ENCODE data around the gene EML5. TPM values are rescaled to one million over a fixed set of nuclear protein-coding genes. Genes with fewer than 3 reads are reported as not detected.

EML5 gene
- total RNA-seq, result 0.09 and 0.30 TPM in 2 replicates

GRCh38 chr14:88792473-88793258, at the start of gene EML5:
Gene EML5 (minus strand): TSS chr14:88792953. CDS start chr14:88792503, 450 bp downstream.

GRCh38 chr14:88824314-88825077, 31.7 kb upstream of the EML5 start, which contains the start of gene TTC8:
Gene TTC8 (plus strand): TSS chr14:88824651. CDS start chr14:88824708, 57 bp downstream.

DNA sequence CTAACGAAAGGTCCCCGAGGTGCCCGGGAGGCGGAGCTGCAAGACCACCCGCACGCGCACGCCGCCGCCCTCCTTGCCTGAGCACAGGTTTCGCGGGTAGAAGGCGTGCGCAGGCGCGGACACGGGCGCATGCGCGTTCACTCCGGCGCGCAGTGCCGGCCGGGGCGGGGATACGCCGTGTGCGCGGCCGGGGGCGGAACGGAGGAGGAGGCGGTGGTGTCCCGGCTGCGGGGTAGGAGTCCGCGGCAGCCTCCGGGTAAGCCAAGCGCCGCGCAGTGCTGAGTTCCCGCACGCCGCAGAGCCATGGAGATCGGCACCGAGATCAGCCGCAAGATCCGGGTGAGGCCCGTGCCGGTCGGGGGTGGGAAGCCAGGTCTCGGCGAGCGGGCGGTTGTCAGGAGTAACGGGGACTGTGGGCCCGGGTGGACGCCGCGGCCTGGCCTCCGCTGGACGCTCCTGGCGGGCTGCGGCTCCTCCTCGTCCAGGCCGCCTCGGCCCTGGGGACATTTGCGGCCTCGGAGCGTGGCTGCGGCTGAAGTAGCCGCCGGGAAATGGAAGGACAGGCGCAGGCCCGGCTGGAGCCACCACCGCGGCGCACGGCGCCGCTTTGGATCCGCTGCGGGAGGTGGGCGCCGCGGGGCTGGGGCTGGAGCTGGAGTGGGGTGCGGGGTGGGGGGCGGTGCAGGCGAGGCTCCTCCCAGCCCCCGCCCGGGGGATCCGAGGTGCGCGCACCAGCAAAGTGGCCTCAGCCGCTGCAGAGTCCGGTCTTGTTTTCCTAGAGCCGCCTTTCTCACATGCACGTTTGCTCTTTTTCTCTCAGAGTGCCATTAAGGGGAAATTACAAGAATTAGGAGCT, 229.7 kb downstream of the EML5 start, which contains the start of gene ZC3H14:
Gene ZC3H14 (plus strand): TSS at position 207 of the 856 bp plus-strand sequence. CDS start 97 bp downstream, at position 304.

Other genes with a start within 250 kb of the EML5 start
- 9.2 and 18.2 TPM in 2 replicates for gene PTPN21, start 237.9 kb downstream of the EML5 start, total RNA-seq
- gene ZC3H14, start 229.9 kb downstream of the EML5 start, total RNA-seq, result 53.4 and 74.8 TPM in 2 replicates
- gene TTC8, start 31.7 kb upstream of the EML5 start, total RNA-seq, result 24.9 and 30.8 TPM in 2 replicates